NCI-H774 (cell line): Measurements from ENCODE around the gene LIPJ.
A peak's percentile ranks its signal among the peaks of the same experiment; 100 is the strongest.

ENCODE experiments used
- DNase-seq: peaks from one replicate; lab custom pipeline; 2025; lab: John Stamatoyannopoulos, UW

Gene LIPJ, protein sequence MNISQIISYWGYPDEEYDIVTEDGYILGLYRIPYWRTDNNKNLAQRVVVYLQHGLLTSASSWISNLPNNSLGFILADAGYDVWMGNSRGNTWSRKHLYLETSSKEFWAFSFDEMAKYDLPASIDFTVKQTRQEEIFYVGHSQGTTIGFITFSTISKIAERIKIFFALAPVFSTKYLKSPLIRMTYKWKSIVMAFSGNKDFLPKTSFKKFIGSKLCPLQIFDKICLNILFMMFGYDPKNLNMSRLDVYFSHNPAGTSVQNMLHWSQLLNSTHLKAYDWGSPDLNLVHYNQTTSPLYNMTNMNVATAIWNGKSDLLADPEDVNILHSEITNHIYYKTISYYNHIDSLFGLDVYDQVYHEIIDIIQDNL

DNA sequence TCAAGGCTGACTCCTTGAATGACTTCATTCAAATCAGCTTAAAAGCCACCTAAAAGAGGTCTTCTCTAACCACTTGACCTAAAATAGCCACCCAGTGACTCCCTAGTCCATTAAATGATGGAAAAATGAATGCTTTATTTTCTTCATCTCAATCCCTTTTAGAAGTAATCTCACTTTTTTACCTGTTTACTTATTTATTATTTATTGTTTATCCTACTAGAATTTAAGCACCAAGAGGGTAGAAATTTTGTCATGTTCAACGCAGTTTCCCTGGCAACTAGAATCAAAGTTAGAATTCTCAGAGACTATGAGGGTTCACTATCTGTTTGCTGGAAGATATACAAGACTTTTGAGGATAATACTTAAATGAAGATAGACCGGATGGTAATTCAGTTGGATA is at the start of gene LIPJ:
TSS of gene LIPJ (plus strand) at position 301 of the 400 bp plus-strand sequence. CDS start 3,926 bp downstream, outside the sequence.
- no peak for DNase-seq

DNA sequence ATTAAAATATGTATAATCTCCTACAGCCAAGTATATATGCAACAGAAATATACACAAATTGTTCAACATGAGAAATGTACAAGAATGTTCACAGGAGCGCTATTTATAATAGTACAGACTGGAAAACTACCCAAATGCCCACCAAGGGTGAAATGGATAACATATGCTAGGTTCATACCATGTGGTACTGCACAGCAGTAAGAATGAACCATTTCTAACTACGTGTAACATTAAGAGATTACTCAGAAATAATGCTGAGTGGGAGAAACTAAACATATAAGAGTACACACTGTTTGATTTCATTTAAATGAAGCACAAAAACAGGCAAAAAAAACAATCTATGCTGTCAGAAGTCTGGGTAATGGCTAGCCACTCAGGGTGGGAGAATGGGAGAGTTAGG is 49.2 kb upstream of the LIPJ start:
- DNase-seq = no peak

DNA sequence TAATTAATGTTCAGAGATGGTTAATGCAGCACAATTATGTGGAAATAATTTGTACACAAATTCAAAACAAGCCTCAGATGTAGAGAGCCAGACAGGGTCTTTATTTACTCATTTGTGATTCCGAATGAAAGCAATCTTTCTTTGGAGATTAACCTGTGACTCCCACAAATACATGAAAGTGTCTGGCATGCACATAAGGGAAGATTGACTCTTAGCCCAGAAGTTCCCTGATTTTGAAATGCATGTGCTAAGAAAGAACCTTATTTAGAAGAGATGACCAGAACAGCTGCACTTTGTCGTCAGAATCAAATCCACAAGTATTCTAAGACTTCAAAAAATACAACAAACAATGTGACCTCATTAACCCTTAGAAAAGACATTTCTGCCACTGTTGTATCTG is 48.5 kb upstream of the LIPJ start:
- DNase-seq = no peak

DNA sequence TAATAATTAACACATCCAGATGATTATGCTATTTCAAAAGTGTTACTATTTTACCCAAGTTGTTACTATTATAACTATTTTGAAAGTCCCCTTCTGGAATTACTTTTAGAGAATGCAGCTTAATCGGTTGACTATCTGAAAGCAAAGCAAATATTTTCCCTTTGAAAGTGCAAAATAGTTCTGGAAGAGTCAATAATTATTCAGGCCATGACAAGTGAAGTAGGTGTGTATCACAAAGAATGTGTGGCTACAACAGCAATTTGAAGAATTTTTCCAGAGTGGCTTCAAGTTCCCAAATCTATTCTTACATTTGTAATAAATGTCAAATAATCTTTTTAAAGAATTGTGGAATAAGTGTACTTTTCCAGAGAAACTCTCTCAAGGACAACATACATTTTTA is 46.2 kb upstream of the LIPJ start:
- no peak for DNase-seq

DNA sequence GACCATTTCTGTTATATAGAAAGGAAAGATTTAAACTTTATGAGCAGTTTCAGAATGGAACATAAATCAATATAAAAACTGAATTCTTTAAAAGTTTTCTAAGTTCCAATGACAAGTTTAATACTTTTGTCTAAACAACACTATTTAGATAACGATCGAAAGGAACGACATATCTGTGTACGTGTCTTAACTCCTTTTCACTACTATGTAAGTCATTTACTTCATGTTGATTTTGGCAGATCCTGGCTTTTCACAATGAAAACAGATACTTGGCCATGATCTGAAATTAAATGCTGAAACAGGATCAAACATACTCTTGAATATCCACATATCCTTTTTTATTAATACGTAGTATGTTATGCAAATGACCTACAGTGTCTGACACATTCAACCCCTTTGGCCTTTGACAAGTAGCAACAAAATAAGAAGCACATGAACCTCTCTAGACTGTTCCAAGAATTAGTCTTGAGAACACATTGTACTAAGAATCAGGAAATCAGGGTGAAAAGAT is 45.4 kb upstream of the LIPJ start:
- no peak for DNase-seq

DNA sequence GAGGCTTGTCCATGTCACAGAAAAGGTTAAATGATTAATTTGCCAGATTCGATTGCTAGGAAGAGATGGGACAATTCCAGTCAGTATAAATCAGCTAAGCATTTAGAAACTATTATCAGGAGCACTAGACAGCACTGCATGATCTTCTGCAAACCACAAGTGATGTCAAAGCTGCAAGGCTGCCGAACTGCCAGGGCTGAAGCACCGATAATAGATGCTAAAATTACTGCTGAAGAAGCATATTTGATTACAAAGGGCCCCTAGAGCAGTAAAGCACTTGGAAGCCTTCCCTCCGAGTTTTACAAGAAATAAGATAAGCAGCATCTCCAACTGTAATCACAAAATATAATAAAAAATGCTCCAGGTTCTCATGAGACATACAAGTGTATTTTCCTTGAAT is 44.0 kb upstream of the LIPJ start:
- DNase-seq = no peak

DNA sequence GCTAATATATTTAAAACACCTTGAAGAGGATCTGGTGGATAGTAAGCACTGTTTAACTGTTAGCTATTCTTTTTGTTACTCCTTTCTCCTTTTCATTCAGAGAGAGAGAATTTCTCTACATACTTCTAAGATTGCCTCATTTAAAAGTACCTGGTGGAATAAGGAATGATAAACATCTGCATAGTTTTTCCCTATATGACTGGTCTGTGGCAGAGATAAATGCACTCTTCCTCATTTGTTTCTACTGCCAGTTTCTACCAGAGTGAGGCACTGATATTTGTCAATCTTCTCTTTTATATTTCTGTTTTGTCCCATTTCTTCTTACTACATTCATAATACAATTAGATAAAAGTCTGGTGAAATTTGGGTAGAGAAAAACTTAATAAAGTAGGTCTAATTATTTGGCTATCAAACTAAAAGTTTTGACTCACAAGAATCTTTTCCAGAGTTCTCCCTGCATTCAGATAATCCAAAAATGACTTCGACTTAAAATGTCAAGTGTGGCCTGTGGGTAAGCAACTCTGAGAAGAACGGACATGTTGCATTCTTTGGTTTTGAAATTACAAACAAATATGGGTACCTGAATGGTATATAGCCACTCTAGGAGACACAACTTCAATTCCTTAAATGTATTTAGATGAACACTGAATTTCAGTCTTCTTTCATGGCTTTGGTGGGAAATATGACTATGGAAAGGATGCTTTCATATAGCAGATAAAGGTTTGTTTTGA is 42.3 kb upstream of the LIPJ start:
- DNase-seq = no peak

DNA sequence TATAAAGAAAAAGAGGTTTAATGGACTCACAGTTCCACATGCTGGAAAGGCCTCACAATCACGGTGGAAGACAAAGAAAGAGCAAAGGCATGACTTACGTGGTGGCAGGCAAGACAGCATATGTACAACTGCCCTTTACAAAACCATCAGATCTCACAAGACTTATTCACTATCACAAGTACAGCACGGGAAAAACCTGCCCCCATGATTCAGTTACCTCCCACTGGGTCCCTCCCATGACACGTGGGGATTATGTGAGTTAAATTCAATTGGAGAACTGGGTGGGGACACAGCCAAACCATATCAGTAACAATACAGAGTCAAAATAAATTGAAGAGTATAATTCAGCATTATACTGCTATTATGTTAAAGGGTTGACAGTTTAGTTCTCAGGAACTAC is 41.2 kb upstream of the LIPJ start:
- DNase-seq = no peak

DNA sequence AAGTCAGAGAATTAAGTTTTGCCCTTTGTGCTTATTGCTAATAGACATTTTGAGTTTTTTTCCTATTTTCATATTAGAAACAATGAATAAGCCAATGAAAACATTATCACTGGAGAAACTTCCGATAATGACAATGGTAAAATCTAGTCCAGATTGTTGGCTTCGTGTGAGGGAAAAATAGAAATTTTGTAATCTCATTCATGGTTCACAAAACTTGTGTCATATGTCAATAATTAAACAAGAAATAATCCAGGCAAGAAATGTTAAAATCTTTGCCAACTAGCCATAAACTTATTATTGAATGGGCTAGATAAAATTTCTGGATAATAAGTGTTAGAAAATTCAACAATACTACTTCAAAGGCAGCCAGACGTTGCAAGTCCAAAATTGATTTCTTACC is 40.1 kb upstream of the LIPJ start:
- no peak for DNase-seq

DNA sequence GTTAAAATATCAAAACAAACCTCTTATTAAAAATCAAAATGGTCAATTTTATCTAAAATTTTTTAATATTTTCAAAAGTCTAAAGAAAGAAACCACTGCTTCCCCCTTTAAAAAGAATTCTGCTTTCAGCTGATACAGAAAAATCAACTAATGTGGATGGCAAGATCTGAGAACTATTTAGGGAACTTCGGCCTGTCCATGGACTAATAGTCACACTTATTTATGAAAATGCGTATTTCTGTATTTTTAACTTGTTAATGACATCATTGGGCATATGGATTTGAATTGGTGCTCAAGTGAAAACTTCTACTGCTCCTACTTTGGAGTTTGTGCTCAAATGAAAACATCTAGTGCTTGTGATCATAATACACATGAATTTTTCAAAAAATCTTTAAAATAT is 35.3 kb upstream of the LIPJ start:
- DNase-seq = no peak

DNA sequence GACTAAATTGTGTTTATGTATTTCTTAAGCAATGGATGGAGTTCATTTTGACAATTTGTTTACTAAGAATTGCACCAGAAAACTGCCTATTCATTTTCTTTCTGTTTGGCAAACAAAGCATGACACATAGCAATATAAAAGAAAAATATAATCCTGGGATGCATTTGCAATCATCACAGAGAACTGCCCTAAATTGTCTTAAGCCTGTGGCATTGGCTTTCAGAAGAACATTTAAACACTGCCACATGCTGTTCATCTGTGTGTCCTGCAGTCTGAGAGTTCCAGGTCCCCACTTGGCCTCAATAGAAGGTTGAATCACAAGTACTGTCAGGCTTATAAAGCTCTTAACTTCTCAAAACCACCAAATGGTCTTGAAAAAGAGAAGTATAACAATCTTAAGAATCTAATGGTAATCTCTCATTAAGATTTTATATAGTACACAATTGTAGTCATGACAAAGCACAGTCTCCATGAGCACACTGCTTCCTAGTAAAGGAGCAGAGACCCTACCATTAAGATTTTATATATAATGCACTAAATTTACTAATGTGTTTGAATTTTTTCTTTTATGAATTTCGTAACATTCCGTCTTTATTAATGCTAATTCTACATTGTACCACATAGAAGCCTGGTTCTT is 33.3 kb upstream of the LIPJ start:
- DNase-seq = peak; percentile 20

DNA sequence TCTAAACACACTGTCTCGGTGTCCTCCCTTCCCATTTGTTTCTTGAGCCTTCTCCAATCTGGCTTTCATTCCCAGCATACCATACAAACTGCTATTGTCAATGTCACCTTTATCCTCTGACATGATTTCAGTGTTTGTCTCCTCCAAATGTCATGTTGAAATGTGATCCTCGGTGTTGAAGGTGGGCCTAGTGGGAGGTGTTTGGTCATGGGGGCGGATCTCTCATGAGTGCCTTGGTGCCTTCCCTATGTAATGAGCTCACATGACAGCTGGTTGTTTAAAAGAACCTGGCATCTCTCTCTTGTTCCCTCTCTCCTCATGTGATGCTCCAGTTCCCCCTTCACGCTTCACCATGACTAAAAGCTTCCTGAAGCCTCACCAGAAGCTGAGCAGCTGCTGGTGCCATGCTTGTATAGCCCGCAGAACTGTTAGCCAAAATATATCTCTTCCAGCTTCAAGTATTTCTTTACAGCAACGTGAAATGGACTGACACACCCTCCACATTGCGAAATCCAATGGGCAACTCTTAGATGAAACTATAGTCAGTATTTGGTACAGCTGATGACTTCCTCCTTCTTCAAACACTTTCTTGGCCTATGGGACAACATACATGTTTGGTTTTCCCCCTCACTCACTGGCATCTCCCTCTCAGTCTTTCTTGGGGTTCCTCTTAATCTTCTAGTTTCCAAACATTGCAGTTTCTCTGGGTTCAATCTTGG is 31.2 kb upstream of the LIPJ start:
- DNase-seq = no peak

DNA sequence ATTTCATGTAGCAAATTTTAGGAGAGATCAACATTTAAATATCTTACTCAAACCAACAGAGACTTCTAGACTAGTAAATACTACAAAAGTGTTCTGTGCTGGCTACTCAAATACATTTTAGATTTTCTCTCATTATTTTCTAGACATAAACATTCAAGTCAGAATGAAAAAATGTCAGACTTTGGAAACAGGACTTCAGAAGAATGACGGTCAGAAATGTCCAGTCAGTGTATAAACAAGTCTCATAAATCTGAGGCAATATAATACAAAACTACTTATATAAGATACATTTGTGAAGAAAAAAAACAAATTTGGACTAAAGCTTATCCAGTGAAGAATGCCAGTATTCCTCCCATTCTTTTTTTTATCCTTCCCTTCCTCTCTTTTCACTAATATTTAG is 29.3 kb upstream of the LIPJ start:
- DNase-seq = no peak

DNA sequence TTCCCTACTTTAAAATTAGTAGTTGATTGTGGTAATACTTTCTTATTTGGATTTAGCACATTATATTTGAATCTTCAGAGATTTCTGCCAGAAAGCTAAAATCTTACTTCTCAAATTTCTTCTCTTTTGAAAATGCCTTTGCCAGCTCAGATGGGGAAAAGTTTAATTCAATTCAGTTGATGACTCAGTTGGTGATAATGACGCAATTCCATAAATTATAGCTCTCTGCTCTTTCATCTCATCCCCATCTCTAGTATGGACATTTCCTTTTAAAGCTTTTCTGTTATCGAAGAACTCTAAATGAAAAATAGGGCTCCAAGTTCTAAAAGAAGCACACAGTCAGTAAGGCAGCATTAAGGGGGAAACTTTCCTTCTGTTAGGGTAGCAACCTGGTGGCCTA is 28.9 kb upstream of the LIPJ start:
- no peak for DNase-seq

DNA sequence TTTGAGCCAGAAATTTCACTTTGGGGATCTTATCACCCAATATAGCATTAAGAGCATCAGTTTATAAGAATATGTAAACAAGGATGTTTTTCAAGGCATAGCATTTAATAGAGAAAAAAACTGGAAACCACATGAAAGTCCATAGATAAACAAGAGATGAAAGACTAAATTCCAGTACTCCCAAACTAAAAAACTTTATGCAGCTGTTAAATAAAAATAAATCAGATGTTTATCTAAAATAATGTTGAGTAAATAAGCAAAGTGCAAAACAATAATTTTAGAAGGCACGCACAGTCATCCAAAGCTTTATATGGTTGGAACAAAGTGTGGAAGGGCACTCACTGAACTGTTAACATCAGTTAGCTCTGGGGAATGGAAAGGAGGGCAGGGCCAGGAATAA is 24.4 kb upstream of the LIPJ start:
- no peak for DNase-seq

DNA sequence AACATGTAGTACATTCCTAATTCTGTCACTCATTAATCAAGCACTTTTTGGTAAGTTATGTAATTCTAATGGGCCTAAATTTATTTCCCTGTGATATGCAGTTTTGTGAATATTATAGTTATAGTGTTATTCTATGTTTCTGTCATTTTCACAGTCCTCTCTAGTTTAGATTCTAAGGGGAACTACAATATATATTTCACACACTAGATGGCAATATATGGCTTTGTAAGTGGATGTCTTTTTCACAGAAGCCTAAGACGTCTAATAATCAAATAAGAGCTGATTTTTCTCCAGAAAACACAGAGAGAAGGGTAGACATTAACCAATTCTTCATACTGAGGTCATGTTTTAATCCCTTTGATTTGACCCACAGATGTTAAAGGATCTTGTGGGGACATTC is 21.5 kb upstream of the LIPJ start:
- no peak for DNase-seq

DNA sequence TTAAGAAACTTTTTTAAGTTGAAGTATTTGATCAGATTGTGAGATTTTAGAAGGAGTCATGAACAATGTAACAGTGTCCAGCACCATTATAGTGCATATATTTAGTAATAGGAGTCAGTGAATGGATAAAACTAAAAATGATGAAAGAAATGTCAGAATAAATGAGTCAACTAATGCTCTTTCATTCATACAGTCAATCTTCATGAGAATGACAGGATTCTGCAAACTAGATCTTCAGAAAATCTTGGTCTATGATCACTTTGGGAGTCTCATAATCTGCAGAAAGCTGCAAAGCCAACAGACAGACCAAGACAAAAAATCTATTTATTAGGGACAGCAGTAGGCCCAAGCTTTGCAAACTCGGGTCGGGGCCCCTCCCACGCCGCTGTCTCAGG is 4.2 kb upstream of the LIPJ start:
- DNase-seq = no peak

DNA sequence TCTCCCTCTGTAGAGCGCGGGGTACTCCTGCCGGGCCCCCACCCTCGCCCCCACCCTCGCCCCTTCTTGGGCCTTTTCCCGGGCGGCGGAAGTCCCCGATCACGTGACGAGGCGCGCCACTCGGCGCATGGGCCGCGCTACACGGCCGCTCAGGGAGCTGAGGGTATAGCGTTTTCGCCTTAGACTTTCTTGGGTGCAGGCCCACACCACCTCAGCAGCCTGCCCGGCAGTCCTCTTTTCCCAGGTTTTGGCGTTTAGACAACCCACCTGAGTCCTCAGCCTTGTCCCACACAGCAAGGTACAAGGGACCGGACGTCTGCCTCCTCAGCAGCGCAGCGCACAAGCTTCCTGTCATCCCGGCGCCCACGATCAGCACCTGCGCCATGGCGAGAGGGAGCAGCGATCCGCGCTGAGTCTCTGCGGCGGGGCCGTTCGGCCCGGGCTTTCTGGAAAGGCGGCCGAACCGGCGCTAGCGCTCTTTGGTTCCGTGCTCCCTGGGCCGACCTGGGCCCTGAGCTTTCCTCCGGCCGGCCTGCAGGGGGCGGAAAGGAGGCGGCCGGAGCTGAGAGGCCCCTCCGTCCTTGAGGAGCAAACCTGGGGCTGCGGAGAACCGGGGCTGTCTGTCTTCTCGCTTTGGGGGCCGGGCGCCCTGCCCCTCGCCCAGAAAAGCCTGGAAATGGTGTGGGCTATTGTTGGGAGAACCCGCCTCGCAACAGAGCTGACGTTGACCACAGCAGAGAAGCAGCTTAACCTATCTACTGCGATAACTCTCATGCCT is 3.6 kb upstream of the LIPJ start, which contains the start of gene RNLS:
TSS of gene RNLS (minus strand) at position 513 of the 778 bp plus-strand sequence.
- no peak for DNase-seq

DNA sequence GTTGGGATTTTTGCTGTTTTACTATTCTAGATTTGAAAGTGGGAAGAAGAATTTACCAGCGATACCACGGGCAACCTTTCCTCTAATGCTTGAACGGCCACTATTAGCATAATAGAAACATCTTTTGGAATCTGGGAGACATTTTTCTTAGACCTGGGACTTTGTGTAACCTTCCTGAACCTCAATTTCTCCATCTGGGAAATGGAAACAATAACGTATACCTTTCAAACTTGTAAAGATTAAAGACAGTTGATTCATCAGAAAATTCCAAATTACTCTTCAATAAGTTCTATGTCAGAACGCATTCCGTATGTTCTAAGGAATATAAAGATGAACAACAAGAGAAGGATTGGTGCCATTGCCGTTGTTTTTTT is 3.0 kb upstream of the LIPJ start:
- DNase-seq = no peak

DNA sequence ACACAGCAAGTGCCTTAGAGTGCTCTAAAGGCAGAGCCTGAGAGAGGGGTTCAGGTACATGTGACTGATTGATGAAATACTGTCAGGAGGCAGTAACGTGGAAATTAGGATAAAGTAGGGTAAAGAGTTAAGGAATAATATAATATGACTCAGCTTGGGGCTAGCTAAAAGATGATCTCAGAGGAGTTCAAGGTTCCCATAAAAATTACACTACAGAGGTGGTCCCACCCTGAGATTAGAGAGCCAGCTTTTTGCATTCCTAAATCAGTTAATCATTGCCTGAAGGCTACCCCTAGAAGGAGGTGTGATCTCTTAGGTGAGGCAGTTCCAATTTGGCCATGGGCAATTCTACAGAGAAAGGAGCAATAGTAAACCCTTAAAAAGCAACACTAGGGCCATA is 5.8 kb downstream of the LIPJ start:
- DNase-seq = no peak

DNA sequence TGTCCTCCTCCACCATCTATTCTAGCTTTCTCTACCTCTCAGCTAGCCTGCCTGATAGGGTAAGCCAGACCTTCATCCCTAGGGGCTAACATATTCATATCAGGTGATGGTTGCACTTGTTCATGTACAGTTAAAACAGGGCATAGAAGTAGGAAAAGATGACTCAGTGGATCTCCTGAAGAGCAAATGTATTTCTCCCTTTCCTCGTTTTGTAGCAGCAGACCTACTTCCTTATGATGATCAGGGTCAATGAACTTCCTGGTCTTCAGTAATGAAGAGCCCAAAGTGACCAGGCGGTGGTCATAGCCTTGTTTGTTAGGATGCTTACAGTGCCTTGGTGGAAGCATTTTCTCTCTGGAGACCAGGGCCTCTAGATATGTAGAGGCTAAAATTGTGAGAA is 6.3 kb downstream of the LIPJ start:
- no peak for DNase-seq

DNA sequence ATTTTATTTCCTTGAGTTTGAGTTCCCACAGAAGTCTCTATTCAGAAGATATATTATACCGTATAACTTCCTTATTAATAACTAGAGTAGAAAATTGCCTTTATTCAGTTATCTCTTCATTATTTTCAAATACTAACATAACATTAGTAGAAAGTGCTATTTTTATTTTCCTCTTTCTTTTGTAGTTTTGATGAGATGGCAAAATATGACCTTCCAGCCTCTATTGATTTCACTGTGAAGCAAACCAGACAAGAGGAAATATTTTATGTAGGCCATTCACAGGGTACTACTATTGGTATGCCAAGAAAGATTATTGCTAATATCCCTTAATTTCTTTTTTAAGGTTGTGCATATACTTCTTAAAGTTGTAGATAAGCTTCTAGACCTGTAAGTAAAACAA is 7.9 kb downstream of the LIPJ start:
- DNase-seq = no peak
